Keratinocyte (primary cell): ENCODE data around the gene SIDT1. TPM values are rescaled to one million over a fixed set of nuclear protein-coding genes. Genes with fewer than 3 reads are reported as not detected.

Experiments
- DNase-seq: peaks from one replicate; pipeline ENCODE4 v3.0.0-alpha.2; 2011; ENCODE audit warnings: low read depth, missing footprints, low spot score
- FAIRE-seq: peaks from 2 replicates; lab custom pipeline; 2011; peaks lifted over from hg19 to GRCh38; lab: Jason Lieb, UNC
- H2AFZ ChIP-seq: 2 replicates; pipeline ENCODE4 v1.6.0; 2012; ENCODE audit warnings: low read length, control low read depth, inconsistent platforms; ENCODE audit not compliant: control insufficient read depth
- H3K27ac ChIP-seq: 2 replicates; pipeline ENCODE4 v1.5.1; 2011; ENCODE audit warnings: low read length; ENCODE audit not compliant: control insufficient read depth, insufficient read depth
- H3K27me3 ChIP-seq: 3 replicates; pipeline ENCODE4 v1.6.0; 2011; ENCODE audit warnings: low read length; ENCODE audit not compliant: control insufficient read depth, insufficient read depth; ENCODE audit errors: extremely low read depth
- H3K36me3 ChIP-seq, 2 experiments: 2 replicates in 1 of 2; 3 replicates in 1 of 2; pipeline ENCODE4 v1.5.1; 2011; ENCODE audit warnings: low read length in 2 of 2, mild to moderate bottlenecking in 1 of 2; ENCODE audit not compliant: control insufficient read depth in 2 of 2, insufficient read depth in 2 of 2; ENCODE audit errors: extremely low read depth in 1 of 2
- H3K4me1 ChIP-seq: 3 replicates; pipeline ENCODE4 v1.5.1; 2011; ENCODE audit warnings: low read length; ENCODE audit not compliant: control insufficient read depth, insufficient read depth; ENCODE audit errors: extremely low read depth
- H3K4me2 ChIP-seq: 3 replicates; pipeline ENCODE4 v1.6.0; 2011; ENCODE audit warnings: low read depth, low read length; ENCODE audit not compliant: control insufficient read depth, insufficient read depth; ENCODE audit errors: extremely low read depth
- H3K4me3 ChIP-seq, 3 experiments: fragments of 200-600 bp in 1 of 3; sonication (generic) in 1 of 3; 2 replicates in 2 of 3; 3 replicates in 1 of 3; pipeline ENCODE4 v1.5.1; 2011 to 2016; ENCODE audit warnings: low read length in 3 of 3, mild to moderate bottlenecking in 3 of 3, control low read depth in 2 of 3, inconsistent platforms in 1 of 3, low read depth in 1 of 3, mixed read lengths in 1 of 3, mixed run types in 1 of 3, moderate library complexity in 1 of 3; ENCODE audit not compliant: control insufficient read depth in 2 of 3, insufficient read depth in 2 of 3; ENCODE audit errors: extremely low read depth in 1 of 3
- H3K79me2 ChIP-seq: 2 replicates; pipeline ENCODE4 v1.6.0; 2012; ENCODE audit warnings: low read length; ENCODE audit not compliant: control insufficient read depth, insufficient read depth
- H3K9ac ChIP-seq: 3 replicates; pipeline ENCODE4 v1.6.0; 2011; ENCODE audit warnings: low read length; ENCODE audit not compliant: control insufficient read depth, insufficient read depth; ENCODE audit errors: extremely low read depth
- H3K9me1 ChIP-seq: 3 replicates; pipeline ENCODE4 v1.6.0; 2011; ENCODE audit warnings: low read length; ENCODE audit not compliant: control insufficient read depth, insufficient read depth; ENCODE audit errors: extremely low read depth
- H3K9me3 ChIP-seq: 2 replicates; pipeline ENCODE4 v1.5.1; 2012; ENCODE audit warnings: low read depth, low read length; ENCODE audit not compliant: control insufficient read depth
- H4K20me1 ChIP-seq: 3 replicates; pipeline ENCODE4 v1.6.0; 2011; ENCODE audit warnings: low read length; ENCODE audit not compliant: control insufficient read depth, insufficient read depth; ENCODE audit errors: extremely low read depth
- EZH2 ChIP-seq: IDR thresholded peaks from one replicate; pipeline ENCODE4 v1.6.1; 2012; ENCODE audit warnings: inconsistent platforms, mild to moderate bottlenecking, low read length, moderate library complexity
- dilution Hi-C: fragments of 300-500 bp; cut with MboI; formaldehyde crosslinking; loops from one replicate; pipeline ENCODE4 v1.7.0; 2020; ENCODE audit warnings: low sequenced_read_pairs; ENCODE audit not compliant: extremely low pct_ligation_motif_present
- polyA plus RNA-seq, 5 experiments: library from polyadenylated mRNA; depleted of rRNA in 3 of 5; stranded (reverse) in 3 of 5; stranded (forward) in 1 of 5; unstranded in 1 of 5; fragments of >200 nt; gene quantifications; 1 replicate in 1 of 5; 2 replicates in 3 of 5; 3 replicates in 1 of 5; pipeline versions ENCODE4 v1.2.1 to v1.2.3, GENCODE V29; 2011 to 2012; ENCODE audit warnings: missing spikeins in 2 of 5, low read depth in 1 of 5, low replicate concordance in 1 of 5
- TF ChIP-seq, protein P1 (sequence below), 3 experiments: IDR thresholded peaks in 1 of 3; conservative IDR thresholded peaks in 1 of 3; optimal IDR thresholded peaks in 1 of 3; 2 replicates in 2 of 3; 3 replicates in 1 of 3; pipeline versions ENCODE3 to v1.5.1; 2011; ENCODE audit warnings: low read length in 3 of 3, mild to moderate bottlenecking in 3 of 3, moderate library complexity in 2 of 3, control low read depth in 1 of 3, inconsistent platforms in 1 of 3; ENCODE audit not compliant: insufficient read depth in 2 of 3; ENCODE audit errors: extremely low read depth in 1 of 3

Gene SIDT1
- polyA plus RNA-seq, 1 donor (not counting 4 experiments of a cell fraction or from before 2014, with no cell fraction given) = 0.12 TPM

DNA sequence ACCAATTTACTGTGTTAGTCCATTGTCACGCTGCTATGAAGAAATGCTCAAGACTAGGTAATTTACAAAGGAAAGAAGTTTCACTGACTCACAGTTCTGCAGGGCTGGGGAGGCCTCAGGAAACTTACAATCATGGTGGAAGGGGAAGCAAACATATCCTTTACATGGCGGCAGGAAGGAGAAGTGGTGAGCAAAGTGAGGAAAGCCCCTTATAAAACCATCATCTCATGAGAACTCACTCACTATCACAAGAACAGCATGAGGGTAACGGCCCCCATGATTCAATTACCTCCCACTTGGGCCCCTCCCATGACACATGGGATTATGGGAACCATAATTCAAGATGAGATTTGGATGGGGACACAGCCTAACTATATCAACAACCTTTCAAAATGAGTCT lies 143.9 kb downstream of the SIDT1 start:
- H3K36me3 ChIP-seq = peaks cover 0 to 3% of the 10 kb centered on the region in 2 experiments

DNA sequence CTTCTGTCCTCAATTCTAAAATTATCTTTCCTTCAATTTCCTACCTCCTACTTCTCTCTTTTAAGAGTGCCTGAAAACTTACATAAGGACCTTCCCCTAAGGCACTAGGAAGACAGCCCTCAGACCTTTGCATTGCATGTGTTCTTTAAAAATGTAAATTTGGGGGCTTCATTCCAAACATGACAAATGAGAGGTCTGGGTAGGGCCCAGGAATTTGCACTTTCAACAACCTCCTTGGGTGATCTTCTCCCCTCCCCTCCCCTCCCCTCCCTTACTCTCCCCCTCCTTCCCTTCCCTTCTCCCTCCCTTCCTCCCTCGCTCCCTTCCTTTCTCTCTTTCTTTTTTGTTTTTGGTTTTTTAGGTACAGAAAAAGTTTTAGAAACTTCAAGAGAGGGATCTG lies 145.4 kb downstream of the SIDT1 start:
- Histone ChIP-seq H3K27ac (no peak overlapping the region), H3K9me1 (no peaks in the 10 kb centered on the region), H2AFZ (no peak overlapping the region), H3K9me3 (no peaks in the 10 kb centered on the region), H3K36me3 (peaks cover 0 to 3% of the 10 kb centered on the region in 2 experiments), H4K20me1 (no peaks in the 10 kb centered on the region), H3K4me1 (no peaks in the 10 kb centered on the region), H3K79me2 (no peaks in the 10 kb centered on the region), H3K27me3 (no peaks in the 10 kb centered on the region), H3K4me3 (no peak overlapping the region), H3K9ac (no peak overlapping the region), H3K4me2 (no peak overlapping the region)
- TF ChIP-seq, protein P1, sequence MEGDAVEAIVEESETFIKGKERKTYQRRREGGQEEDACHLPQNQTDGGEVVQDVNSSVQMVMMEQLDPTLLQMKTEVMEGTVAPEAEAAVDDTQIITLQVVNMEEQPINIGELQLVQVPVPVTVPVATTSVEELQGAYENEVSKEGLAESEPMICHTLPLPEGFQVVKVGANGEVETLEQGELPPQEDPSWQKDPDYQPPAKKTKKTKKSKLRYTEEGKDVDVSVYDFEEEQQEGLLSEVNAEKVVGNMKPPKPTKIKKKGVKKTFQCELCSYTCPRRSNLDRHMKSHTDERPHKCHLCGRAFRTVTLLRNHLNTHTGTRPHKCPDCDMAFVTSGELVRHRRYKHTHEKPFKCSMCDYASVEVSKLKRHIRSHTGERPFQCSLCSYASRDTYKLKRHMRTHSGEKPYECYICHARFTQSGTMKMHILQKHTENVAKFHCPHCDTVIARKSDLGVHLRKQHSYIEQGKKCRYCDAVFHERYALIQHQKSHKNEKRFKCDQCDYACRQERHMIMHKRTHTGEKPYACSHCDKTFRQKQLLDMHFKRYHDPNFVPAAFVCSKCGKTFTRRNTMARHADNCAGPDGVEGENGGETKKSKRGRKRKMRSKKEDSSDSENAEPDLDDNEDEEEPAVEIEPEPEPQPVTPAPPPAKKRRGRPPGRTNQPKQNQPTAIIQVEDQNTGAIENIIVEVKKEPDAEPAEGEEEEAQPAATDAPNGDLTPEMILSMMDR (optimal IDR thresholded peaks at IDR 0.05 in 1 of 3, IDR thresholded peaks at IDR 0.05 in 1 of 3, conservative IDR thresholded peaks at IDR 0.05 in 1 of 3; ENCODE audit: extremely low read depth in 1 of 3, insufficient read depth in 2 of 3, low read length in 3 of 3) = no peak
- no peak for TF ChIP-seq EZH2
- dilution Hi-C loops = no loop called here
- FAIRE-seq (no peak), DNase-seq (no peak)

More for the DNA sequence above, 143.9 kb downstream of the SIDT1 start:
- Histone ChIP-seq H3K9me3 (no peaks in the 10 kb centered on the region), H3K9ac (no peak overlapping the region), H3K27ac (no peak overlapping the region), H3K4me1 (no peaks in the 10 kb centered on the region), H3K27me3 (no peaks in the 10 kb centered on the region), H3K4me2 (no peak overlapping the region), H2AFZ (no peak overlapping the region), H3K9me1 (no peaks in the 10 kb centered on the region), H3K4me3 (no peak overlapping the region), H3K79me2 (no peaks in the 10 kb centered on the region), H4K20me1 (no peaks in the 10 kb centered on the region)
- TF ChIP-seq EZH2 = no peak
- TF ChIP-seq, protein P1 (optimal IDR thresholded peaks at IDR 0.05 in 1 of 3, IDR thresholded peaks at IDR 0.05 in 1 of 3, conservative IDR thresholded peaks at IDR 0.05 in 1 of 3; ENCODE audit: extremely low read depth in 1 of 3, insufficient read depth in 2 of 3, low read length in 3 of 3) = no peak
- no peak for DNase-seq
- no peak for FAIRE-seq
- dilution Hi-C loops = no loop called here
